Dermis microvascular lymphatic vessel endothelial cell (primary cell): ENCODE data around the gene ADPGK. TPM values are rescaled to one million over a fixed set of nuclear protein-coding genes. Genes with fewer than 3 reads are reported as not detected.
"Not testable (repeated sequence)": the region's sequence is repeated elsewhere in the genome, so short reads cannot be mapped to it uniquely, and the experiment has no call there.

Source experiments
- DNase-seq, 2 donors: peaks; one replicate each; pipeline versions ENCODE4 v3.0.0 to v3.0.0-alpha.2; 2010; ENCODE audit warnings: low read depth in 2 of 2
- total RNA-seq: library from RNA; depleted of rRNA; stranded (reverse); fragments of >200 nt; gene quantifications from 2 replicates; pipeline ENCODE4 v1.2.1, GENCODE V29; 2014

The ADPGK gene
- 29.3 and 37.3 TPM in 2 replicates for total RNA-seq

GRCh38 chr15:72783640-72784455, at the start of gene ADPGK:
Gene ADPGK, minus strand, starts transcription at chr15:72783758. Its CDS starts 67 bp downstream, at chr15:72783691.
- peak; percentile 80 to 96 for DNase-seq

GRCh38 chr15:72827226-72827625, 43.7 kb upstream of the ADPGK start:
- no peak for DNase-seq

GRCh38 chr15:72826611-72827010, 43.1 kb upstream of the ADPGK start:
- DNase-seq = no peak

- no peak for DNase-seq
These were observed 42.3 kb upstream of the ADPGK start for GRCh38 chr15:72825829-72826228.

GRCh38 chr15:72824781-72825180, 41.2 kb upstream of the ADPGK start:
- no peak for DNase-seq

GRCh38 chr15:72824112-72824511, 40.6 kb upstream of the ADPGK start:
- no peak for DNase-seq

GRCh38 chr15:72820278-72820677, 36.7 kb upstream of the ADPGK start:
- DNase-seq = no peak

GRCh38 chr15:72818632-72819031, 35.1 kb upstream of the ADPGK start:
- DNase-seq = no peak

- DNase-seq = no peak
These were observed 29.9 kb upstream of the ADPGK start for GRCh38 chr15:72813345-72814004.

- DNase-seq = no peak
These were observed 25.8 kb upstream of the ADPGK start for GRCh38 chr15:72809329-72809728.

GRCh38 chr15:72807346-72807745, 23.8 kb upstream of the ADPGK start:
- DNase-seq = not testable (repeated sequence)

- DNase-seq = no peak
These were observed 19.4 kb upstream of the ADPGK start for GRCh38 chr15:72803006-72803405.

GRCh38 chr15:72801590-72802325, 18.2 kb upstream of the ADPGK start:
- no peak for DNase-seq

- no peak for DNase-seq
These were observed 17.4 kb upstream of the ADPGK start for GRCh38 chr15:72800833-72801481.

GRCh38 chr15:72797834-72798233, 14.3 kb upstream of the ADPGK start:
- no peak for DNase-seq

- no peak for DNase-seq
These were observed 13.8 kb upstream of the ADPGK start for GRCh38 chr15:72797338-72797689.

GRCh38 chr15:72796515-72797337, 13.2 kb upstream of the ADPGK start:
- peak in 1 of 2 donors; percentile 8 for DNase-seq

GRCh38 chr15:72796210-72796514, 12.6 kb upstream of the ADPGK start:
- no peak for DNase-seq

GRCh38 chr15:72793766-72794660, 10.5 kb upstream of the ADPGK start:
- no peak for DNase-seq

GRCh38 chr15:72792431-72792830, 8.9 kb upstream of the ADPGK start:
- no peak for DNase-seq
